Measurements from ENCODE around the gene ABTB2. TPM values are rescaled to one million over a fixed set of nuclear protein-coding genes. Genes with fewer than 3 reads are reported as not detected.

ABTB2 gene
- total RNA-seq, 1 donor from 2014 or later = 12.1 TPM

GRCh38 chr11:34169686-34170085 lies 188.1 kb downstream of the ABTB2 start:
- DNase-seq = no peak
- no peak for ATAC-seq
- intact Hi-C loops (cut with micrococcal nuclease) = loop anchor here (5.0 kb wide), 1 partner anchor 193 kb away; no protein-coding TSS in a partner anchor

GRCh38 chr11:34168642-34169420 lies 189.0 kb downstream of the ABTB2 start:
- no peak for ATAC-seq
- intact Hi-C loops (cut with micrococcal nuclease) = no loop called here
- DNase-seq = no peak

- intact Hi-C loops (cut with micrococcal nuclease) = no loop called here
- ATAC-seq = peak; percentile 12
- DNase-seq = no peak
These were observed 189.8 kb downstream of the ABTB2 start for GRCh38 chr11:34167961-34168360.

- ATAC-seq = no peak
- DNase-seq = no peak
- intact Hi-C loops (cut with micrococcal nuclease) = no loop called here
These were observed 190.7 kb downstream of the ABTB2 start for GRCh38 chr11:34166806-34167740.

- DNase-seq (no peak), ATAC-seq (peak; percentile 61)
- intact Hi-C loops (cut with micrococcal nuclease) = no loop called here
These were observed 191.8 kb downstream of the ABTB2 start for GRCh38 chr11:34165786-34166555.

GRCh38 chr11:34165121-34165520 lies 192.7 kb downstream of the ABTB2 start:
- ATAC-seq (no peak), DNase-seq (no peak)
- intact Hi-C loops (cut with micrococcal nuclease) = no loop called here

GRCh38 chr11:34162856-34163255 lies 195.0 kb downstream of the ABTB2 start:
- DNase-seq (no peak), ATAC-seq (no peak)
- intact Hi-C loops (cut with micrococcal nuclease) = no loop called here

GRCh38 chr11:34162493-34162820 lies 195.4 kb downstream of the ABTB2 start:
- DNase-seq (no peak), ATAC-seq (no peak)
- intact Hi-C loops (cut with micrococcal nuclease) = no loop called here

GRCh38 chr11:34161812-34162492 lies 195.9 kb downstream of the ABTB2 start:
- ATAC-seq = no peak
- intact Hi-C loops (cut with micrococcal nuclease) = no loop called here

GRCh38 chr11:34161361-34161760 lies 196.4 kb downstream of the ABTB2 start:
- ATAC-seq (no peak), DNase-seq (no peak)
- intact Hi-C loops (cut with micrococcal nuclease) = no loop called here

More at GRCh38 chr11:34161812-34162492, 195.9 kb downstream of the ABTB2 start:
- DNase-seq = no peak

GRCh38 chr11:34160791-34161190 lies 197.0 kb downstream of the ABTB2 start:
- intact Hi-C loops (cut with micrococcal nuclease) = no loop called here

GRCh38 chr11:34160049-34160721 lies 197.6 kb downstream of the ABTB2 start:
- intact Hi-C loops (cut with micrococcal nuclease) = no loop called here
- DNase-seq = peak; percentile 41
- peak; percentile 80 for ATAC-seq

More at GRCh38 chr11:34160791-34161190, 197.0 kb downstream of the ABTB2 start:
- no peak for ATAC-seq
- DNase-seq = no peak

GRCh38 chr11:34158661-34159060 lies 199.1 kb downstream of the ABTB2 start:
- intact Hi-C loops (cut with micrococcal nuclease) = no loop called here
- no peak for DNase-seq
- ATAC-seq = no peak

GRCh38 chr11:34157163-34157562 lies 200.6 kb downstream of the ABTB2 start:
- peak; percentile 64 for ATAC-seq
- DNase-seq = peak; percentile 75
- intact Hi-C loops (cut with micrococcal nuclease) = no loop called here

- intact Hi-C loops (cut with micrococcal nuclease) = no loop called here
- DNase-seq = no peak
- no peak for ATAC-seq
These were observed 202.1 kb downstream of the ABTB2 start for GRCh38 chr11:34155757-34156062.

GRCh38 chr11:34155057-34155756 lies 202.6 kb downstream of the ABTB2 start:
- ATAC-seq = no peak
- DNase-seq = no peak
- intact Hi-C loops (cut with micrococcal nuclease) = no loop called here

GRCh38 chr11:34154059-34154875 lies 203.5 kb downstream of the ABTB2 start:
- DNase-seq = no peak
- ATAC-seq = no peak
- intact Hi-C loops (cut with micrococcal nuclease) = no loop called here
